GM23248 (cell line): ENCODE results near the gene DRC3. TPM values are rescaled to one million over a fixed set of nuclear protein-coding genes. Genes with fewer than 3 reads are reported as not detected.

Experiments
- DNase-seq: peaks from one replicate; pipeline ENCODE4 v3.0.0-alpha.2; 2015
- H2AFZ ChIP-seq: fragments of 200-600 bp; sonication (generic); 2 replicates; pipeline ENCODE4 v1.6.1; 2016; ENCODE audit warnings: antibody characterized with exemption
- H3F3A ChIP-seq: fragments of 200-600 bp; sonication (generic); 2 replicates; pipeline ENCODE4 v1.6.1; 2016; ENCODE audit warnings: mild to moderate bottlenecking, antibody characterized with exemption, mixed run types; ENCODE audit not compliant: insufficient read depth
- H3K27ac ChIP-seq: fragments of 200-600 bp; sonication (generic); 2 replicates; pipeline ENCODE4 v1.5.1; 2016; ENCODE audit warnings: mild to moderate bottlenecking
- H3K27me3 ChIP-seq: fragments of 200-600 bp; sonication (generic); replicated peaks from 2 replicates; pipeline ENCODE4 v1.6.1; 2016; ENCODE audit warnings: mild to moderate bottlenecking; ENCODE audit not compliant: insufficient read depth
- H3K36me3 ChIP-seq: fragments of 200-600 bp; sonication (generic); 2 replicates; pipeline ENCODE4 v1.6.1; 2016; ENCODE audit warnings: low read depth, mild to moderate bottlenecking
- H3K4me1 ChIP-seq: fragments of 200-600 bp; sonication (generic); 2 replicates; pipeline ENCODE4 v1.6.1; 2016; ENCODE audit warnings: mild to moderate bottlenecking; ENCODE audit not compliant: insufficient read depth
- H3K4me2 ChIP-seq: fragments of 200-600 bp; sonication (generic); one replicate; pipeline ENCODE4 v1.6.1; 2016; ENCODE audit warnings: mild to moderate bottlenecking; ENCODE audit not compliant: unreplicated experiment
- H3K4me3 ChIP-seq: fragments of 200-600 bp; sonication (generic); 2 replicates; pipeline ENCODE4 v1.5.1; 2016; ENCODE audit warnings: mild to moderate bottlenecking
- H3K79me2 ChIP-seq: fragments of 200-600 bp; sonication (generic); 2 replicates; pipeline ENCODE4 v1.6.1; 2016; ENCODE audit warnings: mild to moderate bottlenecking; ENCODE audit not compliant: insufficient read depth
- H3K9ac ChIP-seq: fragments of 200-600 bp; sonication (generic); 2 replicates; pipeline ENCODE4 v1.6.1; 2016; ENCODE audit warnings: mild to moderate bottlenecking
- H3K9me2 ChIP-seq: fragments of 200-600 bp; sonication (generic); 2 replicates; pipeline ENCODE4 v1.6.1; 2016; ENCODE audit warnings: mixed run types, mild to moderate bottlenecking, moderate library complexity; ENCODE audit not compliant: insufficient read depth
- H3K9me3 ChIP-seq: fragments of 200-600 bp; sonication (generic); one replicate; pipeline ENCODE4 v1.6.1; 2017; ENCODE audit warnings: low read depth
- H4K20me1 ChIP-seq: fragments of 200-600 bp; sonication (generic); 2 replicates; pipeline ENCODE4 v1.6.0; 2016; ENCODE audit not compliant: insufficient read depth
- EZH2 ChIP-seq: fragments of 200-600 bp; sonication (generic); IDR thresholded peaks from 2 replicates; pipeline ENCODE4 v1.6.1; 2018; ENCODE audit warnings: antibody characterized with exemption, mild to moderate bottlenecking; ENCODE audit not compliant: insufficient read depth, poor library complexity, severe bottlenecking
- EZH2phosphoT487 ChIP-seq: fragments of 200-600 bp; sonication (generic); IDR thresholded peaks from 2 replicates; pipeline ENCODE4 v1.6.1; 2018; ENCODE audit warnings: antibody characterized with exemption, moderate library complexity, mild to moderate bottlenecking, low read depth; ENCODE audit not compliant: insufficient read depth
- WGBS, 2 experiments: methylation state at CpG; one replicate each; pipeline ENCODE4 v1.1.6; 2015 to 2017; ENCODE audit warnings: low lambda C conversion rate in 2 of 2, low coverage in 1 of 2; ENCODE audit errors: missing lambda C conversion rate in 2 of 2; 5-methylcytosine and 5-hydroxymethylcytosine counted together
- in situ Hi-C: fragments of 300-500 bp; cut with MboI; formaldehyde crosslinking; loops from 2 replicates; pipeline ENCODE4 v1.15.0; 2020
- polyA plus RNA-seq: library from polyadenylated mRNA; unstranded; fragments of >200 nt; fragmentation: Nextera tagmentation; extraction: Ambion mirVana; gene quantifications from 2 replicates; pipeline ENCODE4 v1.2.1, GENCODE V29; 2016
- total RNA-seq: library from RNA; depleted of rRNA; stranded (reverse); fragments of >200 nt; shearing (Covaris generic); gene quantifications from 2 replicates; pipeline ENCODE4 v1.2.3, GENCODE V29; 2014

DRC3 gene
- total and polyA plus RNA-seq, 2 experiments from 2014 or later = 3.2 to 3.6 TPM

DNA sequence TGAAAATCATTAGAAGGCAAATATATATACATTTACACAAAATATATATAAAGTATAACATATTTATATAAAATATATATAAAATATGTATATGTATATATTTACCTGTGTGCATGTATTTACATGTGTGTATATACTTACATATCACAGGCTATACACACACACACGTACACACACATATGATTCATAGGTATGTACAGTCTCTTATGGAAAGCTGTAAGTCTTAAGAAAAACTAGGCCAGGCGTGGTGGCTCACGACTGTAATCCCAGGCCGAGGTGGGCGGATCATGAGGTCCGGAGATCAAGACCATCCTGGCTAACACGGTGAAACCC is 15.1 kb upstream of the DRC3 start:
- H3K27me3 ChIP-seq = no peaks in the 10 kb centered on the region
- peaks cover 34% of the 10 kb centered on the region for H3K4me1 ChIP-seq
- WGBS, 2 experiments = 48 to 58% methylated on average over 7 of the region's 7 CpGs
- H4K20me1 ChIP-seq = no peaks in the 10 kb centered on the region
- H3K4me2 ChIP-seq = peak overlapping the region; percentile 91
- peaks cover 49% of the 10 kb centered on the region for H3F3A ChIP-seq
- TF ChIP-seq EZH2 (no peak), EZH2phosphoT487 (no peak)
- H3K36me3 ChIP-seq = no peaks in the 10 kb centered on the region
- H2AFZ ChIP-seq = no peak overlapping the region
- H3K9me3 ChIP-seq = no peaks in the 10 kb centered on the region
- H3K4me3 ChIP-seq = peak overlapping the region; percentile 27
- peak; percentile 37 for DNase-seq
- peak overlapping the region; percentile 72 for H3K9ac ChIP-seq
- H3K79me2 ChIP-seq = peaks cover 90% of the 10 kb centered on the region
- in situ Hi-C loops = no loop called here
- peak overlapping the region; percentile 86 for H3K27ac ChIP-seq
- H3K9me2 ChIP-seq = no peaks in the 10 kb centered on the region

DNA sequence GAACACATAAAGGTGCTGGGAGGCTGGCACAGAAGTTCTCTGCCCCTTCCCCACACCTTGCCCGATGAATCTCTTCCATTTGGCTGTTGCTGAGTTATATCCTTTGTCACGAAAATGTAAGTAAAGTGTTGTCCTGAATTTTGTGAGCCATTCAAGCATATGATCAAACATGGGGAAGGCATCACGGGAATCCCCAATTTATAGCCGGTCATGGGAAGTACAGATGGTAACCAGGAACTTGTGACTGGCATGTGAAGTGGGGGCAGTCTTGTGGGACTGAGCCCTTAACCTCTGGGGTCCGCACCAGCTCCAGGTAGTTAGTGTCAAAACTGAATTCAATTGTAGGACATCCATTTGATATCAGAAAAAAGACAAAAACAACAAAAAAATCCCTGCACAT is 13.7 kb upstream of the DRC3 start:
- no peaks in the 10 kb centered on the region for H3K9me3 ChIP-seq
- peak overlapping the region; percentile 72 for H3K4me3 ChIP-seq
- H3K4me2 ChIP-seq = peak overlapping the region; percentile 91
- peak overlapping the region; percentile 80 for H3K9ac ChIP-seq
- H3K36me3 ChIP-seq = no peaks in the 10 kb centered on the region
- peaks cover 49% of the 10 kb centered on the region for H3F3A ChIP-seq
- H3K27me3 ChIP-seq = no peaks in the 10 kb centered on the region
- H2AFZ ChIP-seq = no peak overlapping the region
- in situ Hi-C loops = no loop called here
- TF ChIP-seq EZH2 (no peak), EZH2phosphoT487 (no peak)
- peaks cover 34% of the 10 kb centered on the region for H3K4me1 ChIP-seq
- peaks cover 90% of the 10 kb centered on the region for H3K79me2 ChIP-seq
- 52 to 60% methylated on average over 5 of the region's 5 CpGs for WGBS, 2 experiments
- no peaks in the 10 kb centered on the region for H4K20me1 ChIP-seq
- H3K9me2 ChIP-seq = no peaks in the 10 kb centered on the region
- H3K27ac ChIP-seq = peak overlapping the region; percentile 86
- DNase-seq = peak; percentile 20

DNA sequence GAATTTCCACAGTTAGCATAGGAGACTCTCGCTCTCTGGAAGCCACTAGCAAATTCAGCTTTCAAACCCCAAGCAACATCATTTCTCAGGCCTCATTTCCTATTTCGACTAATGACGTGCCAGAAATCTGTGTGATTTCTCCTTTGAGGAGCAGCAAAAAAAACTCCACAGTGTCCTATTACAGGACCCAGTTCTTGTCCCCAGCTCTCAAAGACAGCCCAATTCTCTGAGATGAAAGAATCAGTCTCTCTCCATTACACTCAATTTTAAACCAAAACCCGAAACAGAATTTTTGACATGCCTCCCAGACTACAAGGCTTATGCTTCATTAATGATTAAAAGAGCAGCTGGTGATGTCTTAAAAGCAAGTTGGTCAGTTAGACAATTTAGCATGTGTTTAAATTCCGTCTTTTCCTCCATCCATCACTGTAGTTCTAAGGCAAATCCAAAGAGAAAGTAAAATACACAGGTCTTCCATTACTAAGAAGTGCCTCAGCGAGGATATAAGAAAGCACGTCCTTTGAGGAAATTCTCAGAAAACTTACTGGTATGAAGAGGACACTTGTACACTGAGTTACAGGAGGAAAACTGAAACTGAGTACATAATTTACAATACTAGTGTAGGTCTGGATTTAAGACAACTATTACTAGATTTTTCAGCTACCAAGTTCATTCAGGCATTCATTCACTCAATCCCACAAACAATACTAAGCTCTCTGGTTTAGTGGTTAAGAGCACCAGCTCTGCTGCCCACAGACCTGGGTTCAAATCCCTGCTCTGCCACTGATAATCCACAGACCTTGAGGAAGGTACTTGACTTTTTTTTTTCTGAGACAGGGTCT is 12.9 kb upstream of the DRC3 start:
- H3F3A ChIP-seq = peaks cover 49% of the 10 kb centered on the region
- H3K27ac ChIP-seq = peak overlapping the region; percentile 86
- H3K9me3 ChIP-seq = no peaks in the 10 kb centered on the region
- H3K4me2 ChIP-seq = peak overlapping the region; percentile 91
- peak overlapping the region; percentile 80 for H3K9ac ChIP-seq
- H3K4me1 ChIP-seq = peaks cover 34% of the 10 kb centered on the region
- no peaks in the 10 kb centered on the region for H4K20me1 ChIP-seq
- TF ChIP-seq EZH2 = no peak
- TF ChIP-seq EZH2phosphoT487 = no peak
- in situ Hi-C loops = no loop called here
- no peaks in the 10 kb centered on the region for H3K9me2 ChIP-seq
- DNase-seq = peak; percentile 65
- peaks cover 90% of the 10 kb centered on the region for H3K79me2 ChIP-seq
- H3K36me3 ChIP-seq = no peaks in the 10 kb centered on the region
- H2AFZ ChIP-seq = peak overlapping the region; percentile 57
- H3K4me3 ChIP-seq = peak overlapping the region; percentile 72
- WGBS, 2 experiments = 3 to 6% methylated on average over 7 of the region's 7 CpGs
- no peaks in the 10 kb centered on the region for H3K27me3 ChIP-seq

DNA sequence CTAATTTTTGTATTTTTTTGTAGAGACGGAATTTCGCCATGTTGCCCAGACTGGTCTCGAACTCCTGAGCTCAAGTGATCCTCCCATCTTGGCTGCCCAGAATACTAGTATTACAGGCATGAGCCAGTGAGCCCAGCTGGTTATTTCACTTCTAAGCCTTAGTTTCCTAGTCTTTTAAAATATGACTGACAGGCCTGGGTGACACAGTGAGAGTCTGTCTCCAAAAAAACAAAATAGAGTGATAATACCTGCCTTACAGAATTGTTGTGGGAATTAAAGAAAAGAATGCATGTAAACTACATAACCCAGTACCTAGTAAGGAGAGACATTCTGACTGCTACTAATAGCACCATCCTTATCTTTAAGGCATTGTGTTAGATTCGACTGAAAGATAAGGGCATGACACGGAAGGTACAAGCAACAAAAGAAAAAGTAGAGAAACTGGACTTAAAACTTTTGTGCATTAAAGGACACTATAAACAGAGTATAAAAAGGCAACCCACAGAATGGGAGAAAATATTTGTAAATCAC is 12.1 kb upstream of the DRC3 start:
- in situ Hi-C loops = no loop called here
- DNase-seq = no peak
- Histone ChIP-seq H3K27me3 (no peaks in the 10 kb centered on the region), H3K4me2 (peak overlapping the region; percentile 91), H3K9ac (peak overlapping the region; percentile 80; the same call in 1 of the 2 replicates), H3K4me1 (peaks cover 34% of the 10 kb centered on the region), H3K9me3 (no peaks in the 10 kb centered on the region), H2AFZ (no peak overlapping the region), H3K36me3 (no peaks in the 10 kb centered on the region), H3K4me3 (no peak overlapping the region), H3K79me2 (peaks cover 90% of the 10 kb centered on the region), H4K20me1 (no peaks in the 10 kb centered on the region), H3F3A (peaks cover 46% of the 10 kb centered on the region), H3K9me2 (no peaks in the 10 kb centered on the region), H3K27ac (peak overlapping the region; percentile 86)
- 92 to 95% methylated on average over 5 of the region's 5 CpGs for WGBS, 2 experiments
- TF ChIP-seq EZH2phosphoT487 = no peak
- TF ChIP-seq EZH2 = no peak
